ENCODE results near the gene ABCC1.

ABCC1 gene

GRCh38 chr16:16050106-16050505 lies 100.7 kb downstream of the ABCC1 start:
- TF ChIP-seq, protein P1, sequence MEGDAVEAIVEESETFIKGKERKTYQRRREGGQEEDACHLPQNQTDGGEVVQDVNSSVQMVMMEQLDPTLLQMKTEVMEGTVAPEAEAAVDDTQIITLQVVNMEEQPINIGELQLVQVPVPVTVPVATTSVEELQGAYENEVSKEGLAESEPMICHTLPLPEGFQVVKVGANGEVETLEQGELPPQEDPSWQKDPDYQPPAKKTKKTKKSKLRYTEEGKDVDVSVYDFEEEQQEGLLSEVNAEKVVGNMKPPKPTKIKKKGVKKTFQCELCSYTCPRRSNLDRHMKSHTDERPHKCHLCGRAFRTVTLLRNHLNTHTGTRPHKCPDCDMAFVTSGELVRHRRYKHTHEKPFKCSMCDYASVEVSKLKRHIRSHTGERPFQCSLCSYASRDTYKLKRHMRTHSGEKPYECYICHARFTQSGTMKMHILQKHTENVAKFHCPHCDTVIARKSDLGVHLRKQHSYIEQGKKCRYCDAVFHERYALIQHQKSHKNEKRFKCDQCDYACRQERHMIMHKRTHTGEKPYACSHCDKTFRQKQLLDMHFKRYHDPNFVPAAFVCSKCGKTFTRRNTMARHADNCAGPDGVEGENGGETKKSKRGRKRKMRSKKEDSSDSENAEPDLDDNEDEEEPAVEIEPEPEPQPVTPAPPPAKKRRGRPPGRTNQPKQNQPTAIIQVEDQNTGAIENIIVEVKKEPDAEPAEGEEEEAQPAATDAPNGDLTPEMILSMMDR (IDR thresholded peaks at IDR 0.05; ENCODE audit: low read depth, low read length) = no peak
- no peak overlapping the region for H3K4me3 ChIP-seq (ENCODE audit: low read depth, low read length)

DNA sequence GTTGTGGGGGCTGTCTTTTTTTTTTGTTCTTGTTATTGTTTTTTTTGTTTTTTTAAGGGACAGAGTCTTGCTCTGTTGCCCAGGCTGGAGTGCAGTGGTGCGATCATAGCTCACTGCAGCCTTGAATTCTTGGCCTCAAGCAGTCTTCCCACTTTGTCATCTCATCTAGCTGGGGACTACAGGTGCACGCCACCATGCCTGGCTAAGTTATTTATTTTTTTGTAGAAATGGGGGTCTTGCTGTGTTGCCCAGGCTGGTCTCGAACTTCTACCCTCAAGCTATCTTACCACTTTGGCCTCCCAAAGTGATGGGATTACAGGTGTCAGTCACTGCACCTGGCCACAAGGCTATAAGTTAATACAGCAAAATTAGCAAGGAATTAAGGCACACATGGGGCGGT lies 101.7 kb downstream of the ABCC1 start:
- no peak overlapping the region for H3K4me3 ChIP-seq (ENCODE audit: low read depth, low read length)
- TF ChIP-seq, protein P1 (IDR thresholded peaks at IDR 0.05; ENCODE audit: low read depth, low read length) = no peak

DNA sequence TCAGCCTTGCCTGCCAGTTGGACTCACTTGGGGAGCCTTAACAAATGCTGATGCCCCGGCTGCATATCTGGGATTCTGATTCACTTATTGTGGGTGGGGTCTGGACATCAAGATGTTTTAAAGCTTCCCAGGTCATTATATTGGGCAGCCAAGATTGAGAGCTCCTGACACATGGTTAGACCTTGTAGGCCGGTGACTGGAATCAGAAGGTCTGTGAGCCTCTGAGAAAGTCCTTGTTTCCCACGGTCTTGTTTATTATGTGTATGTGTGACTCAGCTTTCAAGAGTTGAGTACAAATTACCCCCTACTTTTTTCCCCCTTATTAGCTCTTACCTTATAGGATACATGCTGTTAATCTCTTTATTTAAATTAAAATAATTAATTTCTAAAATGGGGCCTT lies 103.5 kb downstream of the ABCC1 start:
- H3K4me3 ChIP-seq (ENCODE audit: low read depth, low read length) = no peak overlapping the region
- TF ChIP-seq, protein P1 (IDR thresholded peaks at IDR 0.05; ENCODE audit: low read depth, low read length) = no peak

DNA sequence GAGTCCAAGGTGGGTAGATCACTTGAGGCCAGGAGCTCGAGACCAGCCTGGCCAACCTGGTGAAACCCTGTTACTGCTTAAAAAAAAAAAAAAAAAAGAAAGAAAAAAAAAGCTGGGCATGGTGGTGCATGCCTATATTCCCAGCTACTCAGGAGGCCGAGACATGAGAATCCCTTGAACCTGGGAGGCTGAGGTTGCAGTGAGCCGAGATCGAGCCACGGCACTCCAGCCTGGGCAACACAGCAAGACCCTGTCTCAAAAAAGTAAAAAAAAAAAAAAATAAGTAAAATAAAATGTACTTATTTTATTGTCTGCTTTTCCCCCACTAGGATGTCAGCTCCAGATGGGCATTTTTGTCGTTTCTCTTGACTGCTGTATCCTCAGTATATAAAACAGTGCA lies 107.7 kb downstream of the ABCC1 start:
- H3K4me3 ChIP-seq (ENCODE audit: low read depth, low read length) = no peak overlapping the region
- TF ChIP-seq, protein P1 (IDR thresholded peaks at IDR 0.05; ENCODE audit: low read depth, low read length) = no peak

GRCh38 chr16:16059160-16059559 lies 109.7 kb downstream of the ABCC1 start:
- TF ChIP-seq, protein P1 (IDR thresholded peaks at IDR 0.05; ENCODE audit: low read depth, low read length) = no peak
- no peak overlapping the region for H3K4me3 ChIP-seq (ENCODE audit: low read depth, low read length)

GRCh38 chr16:16059895-16060590 lies 110.6 kb downstream of the ABCC1 start:
- TF ChIP-seq, protein P1 (IDR thresholded peaks at IDR 0.05; ENCODE audit: low read depth, low read length) = no peak
- no peak overlapping the region for H3K4me3 ChIP-seq (ENCODE audit: low read depth, low read length)

DNA sequence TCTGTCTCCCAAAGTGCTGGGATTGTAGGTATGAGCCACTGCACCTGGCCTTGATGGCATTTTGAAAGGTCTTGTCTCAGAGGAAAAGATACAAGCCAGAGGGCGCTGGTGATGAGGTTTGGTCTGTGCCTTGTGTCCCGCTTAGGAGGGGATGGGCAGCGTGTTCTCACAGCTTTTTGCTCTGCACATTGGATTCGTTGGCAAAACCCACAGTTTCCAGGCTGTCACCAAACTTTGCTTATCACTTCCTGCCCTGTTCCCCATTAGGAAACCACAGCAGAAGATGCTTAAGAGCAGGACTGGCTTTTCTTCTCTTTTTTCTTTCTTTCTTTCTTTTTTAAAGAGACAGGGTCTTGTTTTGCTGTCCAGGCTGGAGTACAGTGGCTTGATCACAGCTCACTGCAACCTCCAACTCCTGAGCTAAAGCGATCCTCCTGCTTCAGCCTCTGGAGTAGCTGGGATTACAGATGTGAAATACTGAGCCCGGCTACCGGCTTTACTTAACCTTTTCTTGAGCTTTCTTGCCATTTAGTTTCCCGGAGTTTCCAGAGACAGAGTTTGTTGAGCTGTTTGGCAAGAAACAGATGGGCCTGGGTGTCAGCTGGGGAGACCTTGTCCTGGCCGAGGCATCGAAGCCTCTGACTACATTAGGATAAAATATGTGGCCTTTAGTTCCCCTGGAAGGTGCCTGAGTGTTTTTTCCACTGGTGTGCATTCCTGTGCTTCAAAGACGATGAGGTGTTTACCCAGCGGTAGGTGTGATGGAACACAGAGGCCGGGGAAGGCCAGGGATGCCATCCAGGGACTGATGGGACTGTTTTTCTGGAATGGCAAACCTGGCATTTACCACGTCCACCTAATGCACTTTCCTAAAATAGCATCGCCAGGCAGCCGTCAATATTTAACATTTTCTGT lies 112.9 kb downstream of the ABCC1 start:
- TF ChIP-seq, protein P1 (IDR thresholded peaks at IDR 0.05; ENCODE audit: low read depth, low read length) = no peak
- no peak overlapping the region for H3K4me3 ChIP-seq (ENCODE audit: low read depth, low read length)

All from WI38 (cell line).